NB4 (cell line): ENCODE data around the gene POLR2C.

Experiments
- DNase-seq: peaks from one replicate; pipeline ENCODE4 v3.0.0; 2010; ENCODE audit warnings: low read depth
- H3K4me3 ChIP-seq: one replicate; pipeline ENCODE4 v1.5.1; 2011; ENCODE audit warnings: mild to moderate bottlenecking, low read depth, low read length, moderate library complexity
- CTCF ChIP-seq: IDR thresholded peaks from one replicate; pipeline ENCODE4 v1.5.1; 2012; ENCODE audit warnings: low read depth, low read length
- MAX ChIP-seq: IDR thresholded peaks from 2 replicates; pipeline ENCODE4 v1.6.1; 2011; ENCODE audit warnings: low read depth, low read length
- MYC ChIP-seq: IDR thresholded peaks from 2 replicates; pipeline ENCODE4 v1.6.1; 2011; ENCODE audit warnings: low read depth, low read length
- POLR2A ChIP-seq: IDR thresholded peaks from 2 replicates; pipeline ENCODE4 v1.6.1; 2011; ENCODE audit warnings: mild to moderate bottlenecking; ENCODE audit not compliant: insufficient read length; ENCODE audit errors: extremely low read depth

Gene POLR2C

DNA sequence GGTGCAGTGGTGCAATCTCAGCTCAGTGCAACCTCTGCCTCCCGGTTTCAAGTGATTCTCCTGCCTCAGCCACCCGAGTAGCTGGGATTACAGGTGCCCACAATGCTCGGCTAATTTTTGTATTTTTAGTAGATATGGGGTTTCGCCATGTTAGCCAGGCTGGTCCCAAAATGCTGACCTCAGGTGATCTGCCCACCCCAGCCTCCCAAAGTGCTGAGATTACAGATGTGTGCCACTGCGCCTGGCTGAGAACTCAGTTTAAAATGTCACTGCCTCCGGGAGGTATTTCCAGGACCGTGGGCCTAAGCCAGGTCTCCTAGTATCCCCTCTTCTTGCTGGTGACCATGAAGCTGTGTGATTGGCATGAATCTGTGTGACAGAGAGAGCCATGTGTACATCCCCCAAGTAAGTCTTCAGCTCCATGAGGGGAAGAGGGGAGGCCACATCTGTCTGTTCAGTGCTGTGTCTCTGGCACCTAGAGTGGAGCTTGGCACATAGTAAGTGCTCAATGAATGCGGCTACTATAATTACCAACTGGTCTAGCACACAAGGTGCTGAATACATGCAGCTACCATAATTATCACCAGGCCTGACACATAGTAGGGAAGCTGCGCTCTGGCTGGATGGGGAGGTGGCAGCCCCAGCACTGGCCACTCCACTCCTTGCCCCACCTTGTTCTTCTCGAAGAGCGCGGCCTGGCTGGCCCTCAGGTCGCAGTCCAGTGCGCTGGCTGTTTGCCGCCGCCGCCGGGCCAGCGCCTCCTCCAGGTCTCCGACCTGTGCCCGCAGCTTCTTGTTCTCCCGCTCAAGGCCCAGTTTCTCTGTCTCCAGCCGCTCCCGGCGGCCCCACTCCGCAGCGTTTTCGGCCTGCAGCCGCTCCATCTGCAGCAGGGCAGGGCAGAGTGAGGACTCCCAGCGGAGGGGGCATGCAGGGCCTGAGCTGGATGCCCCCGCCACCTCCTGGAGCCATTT, 55.2 kb downstream of the POLR2C start:
- no peak overlapping the region for H3K4me3 ChIP-seq
- DNase-seq, result no peak

GRCh38 chr16:57518520-57518919, 56.0 kb downstream of the POLR2C start:
- no peak overlapping the region for H3K4me3 ChIP-seq
- DNase-seq, result no peak
- no peak for TF ChIP-seq POLR2A

More for the DNA sequence above, 55.2 kb downstream of the POLR2C start:
- no peak for TF ChIP-seq MYC
- TF ChIP-seq POLR2A, result no peak
- TF ChIP-seq CTCF, result no peak

GRCh38 chr16:57518922-57519321, 56.4 kb downstream of the POLR2C start:
- DNase-seq, result no peak
- no peak overlapping the region for H3K4me3 ChIP-seq
- TF ChIP-seq MAX (no peak), CTCF (no peak), POLR2A (no peak), MYC (no peak)

- H3K4me3 ChIP-seq, result no peak overlapping the region
Measured at GRCh38 chr16:57519796-57520360, 57.4 kb downstream of the POLR2C start.

More at GRCh38 chr16:57519796-57520360, 57.4 kb downstream of the POLR2C start:
- TF ChIP-seq POLR2A (no peak), MAX (0 out of 2 replicates have a peak, but pooled peaks have one; percentile 30), CTCF (peak; percentile 99), MYC (no peak)
- DNase-seq, result peak; percentile 76
